Suprapubic skin (tissue), 4 donors: ENCODE measurements around the gene KCNH4. TPM values are rescaled to one million over a fixed set of nuclear protein-coding genes. Genes with fewer than 3 reads are reported as not detected.
A peak's percentile ranks its signal among the peaks of the same experiment; 100 is the strongest.

Experiments used
- DNase-seq, 2 donors: peaks; one replicate each; pipeline ENCODE4 v3.0.0-alpha.2; 2019; ENCODE audit warnings: low spot score in 2 of 2
- H3K27ac ChIP-seq: fragments of 200-600 bp; sonication (generic); one replicate; pipeline ENCODE4 v1.5.1; 2019
- H3K27me3 ChIP-seq: fragments of 200-600 bp; sonication (generic); one replicate; pipeline ENCODE4 v1.5.1; 2019
- H3K36me3 ChIP-seq: fragments of 200-600 bp; sonication (generic); one replicate; pipeline ENCODE4 v1.5.1; 2019
- H3K4me1 ChIP-seq: fragments of 200-600 bp; sonication (generic); one replicate; pipeline ENCODE4 v1.5.1; 2019
- H3K4me3 ChIP-seq: fragments of 200-600 bp; sonication (generic); one replicate; pipeline ENCODE4 v1.5.1; 2019; ENCODE audit warnings: mild to moderate bottlenecking
- H3K9me3 ChIP-seq: fragments of 200-600 bp; sonication (generic); one replicate; pipeline ENCODE4 v1.5.1; 2019
- CTCF ChIP-seq, 2 donors: fragments of 200-600 bp in 1 of 2; fragments of 450-650 bp in 1 of 2; sonication (generic) in 1 of 2; IDR thresholded peaks; one replicate each; pipeline ENCODE4 v1.5.1; 2016 to 2019; ENCODE audit warnings: antibody characterized with exemption in 2 of 2, mild to moderate bottlenecking in 1 of 2, moderate library complexity in 1 of 2
- EP300 ChIP-seq: sonication (generic); formaldehyde crosslinking; IDR thresholded peaks from one replicate; pipeline ENCODE4 v1.6.1; 2017; ENCODE audit warnings: antibody characterized with exemption
- POLR2A ChIP-seq, 2 donors: fragments of 450-650 bp; IDR thresholded peaks; one replicate each; pipeline ENCODE4 v1.6.1; 2017; ENCODE audit warnings: antibody characterized with exemption in 2 of 2, mild to moderate bottlenecking in 2 of 2, moderate library complexity in 2 of 2
- POLR2AphosphoS5 ChIP-seq, 3 donors: sonication (generic); formaldehyde crosslinking; IDR thresholded peaks; one replicate each; pipeline ENCODE4 v1.6.1; 2017; ENCODE audit warnings: antibody characterized with exemption in 3 of 3
- WGBS: methylation state at CpG from one replicate; pipeline ENCODE4 v1.1.5; 2018; 5-methylcytosine and 5-hydroxymethylcytosine counted together
- total RNA-seq, 4 donors: library from RNA; depleted of rRNA; stranded (reverse); fragments of >200 nt; gene quantifications; one replicate each; pipeline ENCODE4 v1.1.0, GENCODE V29; 2016

The KCNH4 gene
- total RNA-seq, 4 donors from 2014 or later = not detected

- H3K27me3 ChIP-seq = no peaks in the 10 kb centered on the region
- H3K27ac ChIP-seq = peak overlapping the region; percentile 46
- 62% methylated on average over 15 of the region's 15 CpGs for WGBS
- TF ChIP-seq CTCF (IDR thresholded peaks at IDR 0.05) = no peak
- TF ChIP-seq POLR2AphosphoS5 (IDR thresholded peaks at IDR 0.05) = peak in 1 of 3 donors; percentile 26
- peaks cover 4% of the 10 kb centered on the region for H3K36me3 ChIP-seq
- no peaks in the 10 kb centered on the region for H3K9me3 ChIP-seq
- H3K4me3 ChIP-seq = no peak overlapping the region
- peaks cover 73% of the 10 kb centered on the region for H3K4me1 ChIP-seq
- no peak for DNase-seq
Measured at GRCh38 chr17:42135664-42136653, 45.0 kb downstream of the KCNH4 start.

GRCh38 chr17:42135151-42135550 lies 45.8 kb downstream of the KCNH4 start:
- Histone ChIP-seq H3K27me3 (no peaks in the 10 kb centered on the region), H3K27ac (peak overlapping the region; percentile 46), H3K9me3 (no peaks in the 10 kb centered on the region), H3K4me3 (no peak overlapping the region), H3K36me3 (peaks cover 7% of the 10 kb centered on the region), H3K4me1 (peaks cover 81% of the 10 kb centered on the region)
- WGBS = 88% methylated on average over 6 of the region's 6 CpGs
- no peak for DNase-seq
- TF ChIP-seq CTCF (IDR thresholded peaks at IDR 0.05) (no peak), POLR2AphosphoS5 (IDR thresholded peaks at IDR 0.05) (no peak), POLR2A (IDR thresholded peaks at IDR 0.05) (no peak), EP300 (no peak)

GRCh38 chr17:42133461-42134041 lies 47.4 kb downstream of the KCNH4 start:
- Histone ChIP-seq H3K27ac (peak overlapping the region; percentile 22), H3K27me3 (no peaks in the 10 kb centered on the region), H3K36me3 (peaks cover 23% of the 10 kb centered on the region), H3K4me1 (peaks cover 79% of the 10 kb centered on the region), H3K4me3 (no peak overlapping the region), H3K9me3 (no peaks in the 10 kb centered on the region)
- DNase-seq = no peak
- 17% methylated on average over 3 of the region's 4 CpGs for WGBS
- TF ChIP-seq POLR2A (IDR thresholded peaks at IDR 0.05) = no peak
- TF ChIP-seq CTCF (IDR thresholded peaks at IDR 0.05) = no peak
- TF ChIP-seq EP300 = no peak
- no peak for TF ChIP-seq POLR2AphosphoS5 (IDR thresholded peaks at IDR 0.05)

- Histone ChIP-seq H3K9me3 (no peaks in the 10 kb centered on the region), H3K4me1 (peaks cover 76% of the 10 kb centered on the region), H3K4me3 (no peak overlapping the region), H3K36me3 (peaks cover 29% of the 10 kb centered on the region), H3K27ac (no peak overlapping the region), H3K27me3 (no peaks in the 10 kb centered on the region)
- no peak for DNase-seq
- TF ChIP-seq EP300 (no peak), POLR2AphosphoS5 (IDR thresholded peaks at IDR 0.05) (no peak), CTCF (IDR thresholded peaks at IDR 0.05) (no peak), POLR2A (IDR thresholded peaks at IDR 0.05) (no peak)
- WGBS = 18% methylated on average over 3 of the region's 3 CpGs
Measured at GRCh38 chr17:42132941-42133340, 48.0 kb downstream of the KCNH4 start.

DNA sequence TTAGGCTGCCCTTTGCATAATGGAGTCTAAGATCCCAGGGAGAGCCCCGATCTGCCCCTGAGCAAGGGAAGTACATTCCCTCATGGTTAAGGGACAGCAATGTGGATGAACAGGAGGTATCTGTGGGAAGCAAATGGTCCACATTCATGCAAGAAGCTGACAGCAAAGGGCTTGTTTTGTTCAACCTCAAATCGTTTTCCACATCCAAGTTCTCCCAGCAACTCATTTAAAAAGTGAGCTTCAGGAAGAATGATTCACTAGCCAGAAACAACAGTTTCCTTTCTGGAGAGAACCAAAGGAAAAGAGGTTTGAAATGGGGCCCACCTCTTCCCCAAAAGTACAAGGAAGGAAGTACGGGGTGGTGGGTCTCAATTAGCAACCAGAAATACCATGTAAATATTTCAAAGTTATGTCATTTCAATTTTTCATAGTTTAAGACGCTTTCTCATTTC lies 48.9 kb downstream of the KCNH4 start:
- 56% methylated on average over 4 of the region's 4 CpGs for WGBS
- H3K36me3 ChIP-seq = peaks cover 38% of the 10 kb centered on the region
- no peaks in the 10 kb centered on the region for H3K27me3 ChIP-seq
- H3K4me1 ChIP-seq = peaks cover 74% of the 10 kb centered on the region
- H3K4me3 ChIP-seq = no peak overlapping the region
- TF ChIP-seq POLR2A (IDR thresholded peaks at IDR 0.05) (no peak), CTCF (IDR thresholded peaks at IDR 0.05) (no peak), EP300 (no peak), POLR2AphosphoS5 (IDR thresholded peaks at IDR 0.05) (no peak)
- no peaks in the 10 kb centered on the region for H3K9me3 ChIP-seq
- no peak for DNase-seq
- peak overlapping the region; percentile 55 for H3K27ac ChIP-seq
